Measurements from ENCODE around the gene ANKRD39.

DNA sequence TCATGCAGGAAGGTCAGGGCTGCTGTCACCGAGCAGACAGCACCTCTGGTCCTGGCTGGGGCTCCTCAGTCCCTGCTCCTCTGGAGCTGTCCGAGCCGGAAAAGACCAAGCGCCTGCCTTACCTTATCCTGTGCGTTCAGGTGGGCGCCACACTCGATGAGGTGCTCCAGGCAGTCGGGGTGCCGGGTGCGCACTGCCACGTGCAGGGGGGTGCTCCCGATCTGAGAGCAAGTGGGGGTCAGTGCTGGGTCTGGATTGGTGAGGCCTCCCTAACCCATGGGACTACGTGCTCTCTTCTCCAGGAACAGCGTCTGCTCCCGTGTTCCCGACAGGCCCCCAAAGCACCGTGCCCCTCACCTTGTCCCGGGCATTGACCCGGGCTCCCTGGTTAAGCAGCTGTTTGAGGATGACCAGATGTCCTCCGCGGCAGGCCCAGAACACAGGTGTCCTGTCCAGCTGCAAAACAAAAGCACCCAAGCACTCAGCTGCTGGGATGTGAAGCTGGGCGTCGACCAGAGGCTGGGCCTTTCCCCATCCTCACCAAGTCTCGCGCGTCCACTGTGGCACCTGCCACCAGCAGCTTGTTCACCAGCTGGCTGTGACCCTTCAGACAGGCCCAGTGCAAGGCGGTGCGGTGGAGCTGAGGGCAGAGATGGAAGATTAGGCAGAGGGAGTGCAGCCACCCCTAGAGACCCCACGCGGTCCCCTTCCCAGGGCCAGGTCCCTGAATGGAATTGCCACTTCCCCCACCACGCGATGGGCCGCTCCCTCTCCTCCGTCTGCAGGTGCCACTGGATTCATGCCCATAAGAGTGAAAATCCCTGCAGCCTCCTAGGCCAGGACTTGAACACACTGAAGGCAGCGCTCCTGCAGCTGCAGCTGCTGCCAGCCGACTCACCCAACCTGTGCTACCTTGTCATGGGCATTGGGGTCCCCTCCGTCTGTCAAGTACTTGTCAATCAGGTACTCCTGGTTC lies 17.7 kb downstream of the ANKRD39 start:
- TF ChIP-seq SIN3A (IDR thresholded peaks at IDR 0.05; ENCODE audit: low read depth, low read length) (no peak), EZH2 (IDR thresholded peaks at IDR 0.05; ENCODE audit: borderline replicate concordance, control insufficient read depth, low read depth, low read length) (no peak), CEBPZ (IDR thresholded peaks at IDR 0.05; ENCODE audit: low read depth, low read length) (no peak), CBX3 (IDR thresholded peaks at IDR 0.05; ENCODE audit: borderline replicate concordance, low read depth) (no peak), MTA3 (IDR thresholded peaks at IDR 0.05; ENCODE audit: borderline replicate concordance, low read length) (no peak), RBBP5 (conservative IDR thresholded peaks at IDR 0.05) (no peak), SRF (IDR thresholded peaks at IDR 0.05; ENCODE audit: low read depth in 2 of 2, low read length in 2 of 2) (no peak), CTCF (IDR thresholded peaks at IDR 0.05 in 2 of 3, conservative IDR thresholded peaks at IDR 0.05 in 1 of 3; ENCODE audit: control insufficient read depth in 2 of 3, extremely low read depth in 1 of 3, insufficient read depth in 1 of 3, low read depth in 3 of 3, low read length in 3 of 3) (no peak), NR2F1 (conservative IDR thresholded peaks at IDR 0.05) (no peak), CREB1 (IDR thresholded peaks at IDR 0.05; ENCODE audit: low read depth) (no peak), BCLAF1 (IDR thresholded peaks at IDR 0.05) (no peak), KDM1A (IDR thresholded peaks at IDR 0.05; ENCODE audit: borderline replicate concordance) (no peak), CREM (IDR thresholded peaks at IDR 0.05; ENCODE audit: low read depth) (no peak)
- TF ChIP-seq, protein P1, sequence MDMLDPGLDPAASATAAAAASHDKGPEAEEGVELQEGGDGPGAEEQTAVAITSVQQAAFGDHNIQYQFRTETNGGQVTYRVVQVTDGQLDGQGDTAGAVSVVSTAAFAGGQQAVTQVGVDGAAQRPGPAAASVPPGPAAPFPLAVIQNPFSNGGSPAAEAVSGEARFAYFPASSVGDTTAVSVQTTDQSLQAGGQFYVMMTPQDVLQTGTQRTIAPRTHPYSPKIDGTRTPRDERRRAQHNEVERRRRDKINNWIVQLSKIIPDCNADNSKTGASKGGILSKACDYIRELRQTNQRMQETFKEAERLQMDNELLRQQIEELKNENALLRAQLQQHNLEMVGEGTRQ (IDR thresholded peaks at IDR 0.05; ENCODE audit: borderline replicate concordance, low read depth, low read length) = no peak

Data from GM12878 (cell line).